AG08396 (cell line): ENCODE results near the gene PIM3.
"Not testable (repeated sequence)": the region's sequence is repeated elsewhere in the genome, so short reads cannot be mapped to it uniquely, and the experiment has no call there.

ENCODE experiments used
- DNase-seq: peaks from one replicate; pipeline ENCODE4 v3.0.0; 2012; ENCODE audit warnings: low spot score, mixed read lengths

Gene PIM3

GRCh38 chr22:49943771-49944398 lies 16.7 kb upstream of the PIM3 start:
- DNase-seq: no peak

- no peak for DNase-seq
Measured at GRCh38 chr22:49944399-49944891, 16.1 kb upstream of the PIM3 start.

- DNase-seq: not testable (repeated sequence)
Measured at GRCh38 chr22:49945042-49945794, 15.4 kb upstream of the PIM3 start.

GRCh38 chr22:49946612-49947295 lies 13.8 kb upstream of the PIM3 start:
- no peak for DNase-seq

- DNase-seq: no peak
Measured at GRCh38 chr22:49947296-49947622, 13.3 kb upstream of the PIM3 start.

- no peak for DNase-seq
Measured at GRCh38 chr22:49948116-49948957, 12.2 kb upstream of the PIM3 start.

- no peak for DNase-seq
Measured at GRCh38 chr22:49948958-49949913, 11.3 kb upstream of the PIM3 start.

GRCh38 chr22:49949914-49950292 lies 10.7 kb upstream of the PIM3 start:
- DNase-seq: no peak

GRCh38 chr22:49950396-49950994 lies 10.1 kb upstream of the PIM3 start:
- no peak for DNase-seq

GRCh38 chr22:49951000-49951677 lies 9.4 kb upstream of the PIM3 start:
- no peak for DNase-seq

- DNase-seq: no peak
Measured at GRCh38 chr22:49951678-49951985, 8.9 kb upstream of the PIM3 start.

GRCh38 chr22:49951986-49952896 lies 8.3 kb upstream of the PIM3 start:
- DNase-seq: peak; percentile 93

GRCh38 chr22:49953027-49953679 lies 7.4 kb upstream of the PIM3 start:
- DNase-seq: no peak

- DNase-seq: no peak
Measured at GRCh38 chr22:49953680-49954344, 6.8 kb upstream of the PIM3 start.

- no peak for DNase-seq
Measured at GRCh38 chr22:49954354-49954753, 6.2 kb upstream of the PIM3 start.

GRCh38 chr22:49954991-49955580 lies 5.5 kb upstream of the PIM3 start:
- DNase-seq: no peak

- no peak for DNase-seq
Measured at GRCh38 chr22:49955581-49956417, 4.8 kb upstream of the PIM3 start.
